SK-N-SH (cell line): ENCODE results near the gene MEIG1.

ENCODE experiments used
- MXI1 ChIP-seq: IDR thresholded peaks from 2 replicates; pipeline ENCODE4 v1.6.1; 2012; ENCODE audit warnings: mild to moderate bottlenecking, low read depth, low read length, improper control_type of control experiment
- NFIC ChIP-seq: IDR thresholded peaks from 2 replicates; pipeline ENCODE4 v1.4.0; 2012; ENCODE audit warnings: borderline replicate concordance
- SIN3A ChIP-seq: IDR thresholded peaks from 2 replicates; pipeline ENCODE4 v1.6.1; 2012; ENCODE audit warnings: low read depth, mild to moderate bottlenecking, low read length, moderate library complexity, borderline replicate concordance
- TAF1 ChIP-seq: IDR thresholded peaks from 2 replicates; pipeline ENCODE4 v1.6.1; 2012; ENCODE audit warnings: low read depth, mild to moderate bottlenecking, low read length, moderate library complexity, borderline replicate concordance
- TEAD4 ChIP-seq: IDR thresholded peaks from 2 replicates; pipeline ENCODE4 v1.4.0; 2012; ENCODE audit warnings: mild to moderate bottlenecking, borderline replicate concordance; ENCODE audit not compliant: insufficient read depth
- YY1 ChIP-seq: IDR thresholded peaks from 2 replicates; pipeline ENCODE4 v1.4.0; 2012; ENCODE audit warnings: low read depth, mild to moderate bottlenecking
- TF ChIP-seq, protein P1 (sequence below): fragments of 200-600 bp; sonication (generic); IDR thresholded peaks from 2 replicates; pipeline ENCODE4 v1.6.1; 2017; ENCODE audit warnings: antibody characterized with exemption, mild to moderate bottlenecking, moderate library complexity
- TF ChIP-seq, protein P2 (sequence below): IDR thresholded peaks from 2 replicates; pipeline ENCODE4 v1.6.1; 2012; ENCODE audit warnings: mild to moderate bottlenecking, low read depth, low read length, moderate library complexity
- TF ChIP-seq, protein P3 (sequence below): fragments of 150-350 bp; IDR thresholded peaks from 2 replicates; pipeline ENCODE4 v1.6.1; 2017; ENCODE audit warnings: antibody characterized with exemption, low read length, low read depth, borderline replicate concordance

DNA sequence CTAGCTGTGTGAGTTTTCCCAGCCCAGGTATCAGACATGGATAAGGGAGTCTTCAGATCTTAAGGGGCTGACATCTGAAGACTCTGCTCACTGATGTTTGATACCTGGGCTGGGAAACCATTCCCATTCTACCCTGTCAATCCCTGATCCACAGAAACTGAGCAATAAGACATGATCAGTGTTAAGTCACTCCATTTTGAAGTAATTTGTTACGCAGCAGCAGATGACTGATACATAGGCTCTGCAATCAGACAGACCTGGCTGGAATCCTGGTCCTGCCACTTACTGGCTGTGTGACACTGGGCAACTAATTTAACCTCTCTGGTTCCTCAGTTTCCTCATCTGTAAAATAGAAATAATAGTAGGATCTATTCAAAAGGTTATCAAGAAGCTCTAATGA is 11.9 kb upstream of the MEIG1 start:
- TF ChIP-seq TEAD4 (no peak), NFIC (no peak), MXI1 (no peak), TAF1 (no peak), YY1 (no peak), SIN3A (no peak)
- TF ChIP-seq, protein P1, sequence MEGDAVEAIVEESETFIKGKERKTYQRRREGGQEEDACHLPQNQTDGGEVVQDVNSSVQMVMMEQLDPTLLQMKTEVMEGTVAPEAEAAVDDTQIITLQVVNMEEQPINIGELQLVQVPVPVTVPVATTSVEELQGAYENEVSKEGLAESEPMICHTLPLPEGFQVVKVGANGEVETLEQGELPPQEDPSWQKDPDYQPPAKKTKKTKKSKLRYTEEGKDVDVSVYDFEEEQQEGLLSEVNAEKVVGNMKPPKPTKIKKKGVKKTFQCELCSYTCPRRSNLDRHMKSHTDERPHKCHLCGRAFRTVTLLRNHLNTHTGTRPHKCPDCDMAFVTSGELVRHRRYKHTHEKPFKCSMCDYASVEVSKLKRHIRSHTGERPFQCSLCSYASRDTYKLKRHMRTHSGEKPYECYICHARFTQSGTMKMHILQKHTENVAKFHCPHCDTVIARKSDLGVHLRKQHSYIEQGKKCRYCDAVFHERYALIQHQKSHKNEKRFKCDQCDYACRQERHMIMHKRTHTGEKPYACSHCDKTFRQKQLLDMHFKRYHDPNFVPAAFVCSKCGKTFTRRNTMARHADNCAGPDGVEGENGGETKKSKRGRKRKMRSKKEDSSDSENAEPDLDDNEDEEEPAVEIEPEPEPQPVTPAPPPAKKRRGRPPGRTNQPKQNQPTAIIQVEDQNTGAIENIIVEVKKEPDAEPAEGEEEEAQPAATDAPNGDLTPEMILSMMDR, result no peak
- TF ChIP-seq, protein P2, sequence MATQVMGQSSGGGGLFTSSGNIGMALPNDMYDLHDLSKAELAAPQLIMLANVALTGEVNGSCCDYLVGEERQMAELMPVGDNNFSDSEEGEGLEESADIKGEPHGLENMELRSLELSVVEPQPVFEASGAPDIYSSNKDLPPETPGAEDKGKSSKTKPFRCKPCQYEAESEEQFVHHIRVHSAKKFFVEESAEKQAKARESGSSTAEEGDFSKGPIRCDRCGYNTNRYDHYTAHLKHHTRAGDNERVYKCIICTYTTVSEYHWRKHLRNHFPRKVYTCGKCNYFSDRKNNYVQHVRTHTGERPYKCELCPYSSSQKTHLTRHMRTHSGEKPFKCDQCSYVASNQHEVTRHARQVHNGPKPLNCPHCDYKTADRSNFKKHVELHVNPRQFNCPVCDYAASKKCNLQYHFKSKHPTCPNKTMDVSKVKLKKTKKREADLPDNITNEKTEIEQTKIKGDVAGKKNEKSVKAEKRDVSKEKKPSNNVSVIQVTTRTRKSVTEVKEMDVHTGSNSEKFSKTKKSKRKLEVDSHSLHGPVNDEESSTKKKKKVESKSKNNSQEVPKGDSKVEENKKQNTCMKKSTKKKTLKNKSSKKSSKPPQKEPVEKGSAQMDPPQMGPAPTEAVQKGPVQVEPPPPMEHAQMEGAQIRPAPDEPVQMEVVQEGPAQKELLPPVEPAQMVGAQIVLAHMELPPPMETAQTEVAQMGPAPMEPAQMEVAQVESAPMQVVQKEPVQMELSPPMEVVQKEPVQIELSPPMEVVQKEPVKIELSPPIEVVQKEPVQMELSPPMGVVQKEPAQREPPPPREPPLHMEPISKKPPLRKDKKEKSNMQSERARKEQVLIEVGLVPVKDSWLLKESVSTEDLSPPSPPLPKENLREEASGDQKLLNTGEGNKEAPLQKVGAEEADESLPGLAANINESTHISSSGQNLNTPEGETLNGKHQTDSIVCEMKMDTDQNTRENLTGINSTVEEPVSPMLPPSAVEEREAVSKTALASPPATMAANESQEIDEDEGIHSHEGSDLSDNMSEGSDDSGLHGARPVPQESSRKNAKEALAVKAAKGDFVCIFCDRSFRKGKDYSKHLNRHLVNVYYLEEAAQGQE, result no peak
- TF ChIP-seq, protein P3, sequence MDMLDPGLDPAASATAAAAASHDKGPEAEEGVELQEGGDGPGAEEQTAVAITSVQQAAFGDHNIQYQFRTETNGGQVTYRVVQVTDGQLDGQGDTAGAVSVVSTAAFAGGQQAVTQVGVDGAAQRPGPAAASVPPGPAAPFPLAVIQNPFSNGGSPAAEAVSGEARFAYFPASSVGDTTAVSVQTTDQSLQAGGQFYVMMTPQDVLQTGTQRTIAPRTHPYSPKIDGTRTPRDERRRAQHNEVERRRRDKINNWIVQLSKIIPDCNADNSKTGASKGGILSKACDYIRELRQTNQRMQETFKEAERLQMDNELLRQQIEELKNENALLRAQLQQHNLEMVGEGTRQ, result no peak
